Activated T-cell treated with anti-CD3 and anti-CD28 coated beads, Interleukin-2, amount 50 U/mL, for 24 hours (primary cell): Measurements from ENCODE around the gene ARSB.
"Not testable (repeated sequence)": the region's sequence is repeated elsewhere in the genome, so short reads cannot be mapped to it uniquely, and the experiment has no call there.

Experiments used
- DNase-seq: peaks from one replicate; pipeline ENCODE4 v3.0.0-alpha.2; 2020
- H3K27ac Mint-ChIP-seq: 2 replicates; pipeline ENCODE4 v1.8.0; 2020; ENCODE audit warnings: mild to moderate bottlenecking, mixed read lengths
- H3K27me3 Mint-ChIP-seq: 2 replicates; pipeline ENCODE4 v1.8.0; 2020; ENCODE audit warnings: mixed read lengths
- H3K36me3 Mint-ChIP-seq: 2 replicates; pipeline ENCODE4 v1.8.0; 2020; ENCODE audit warnings: low read depth, mixed read lengths
- H3K4me1 Mint-ChIP-seq: 2 replicates; pipeline ENCODE4 v1.8.0; 2020; ENCODE audit warnings: low read depth, mixed read lengths
- H3K4me3 Mint-ChIP-seq: 2 replicates; pipeline ENCODE4 v1.8.0; 2020; ENCODE audit warnings: mild to moderate bottlenecking, moderate library complexity, mixed read lengths
- H3K9me3 Mint-ChIP-seq: 2 replicates; pipeline ENCODE4 v1.8.0; 2020; ENCODE audit warnings: mixed read lengths

ARSB gene

DNA sequence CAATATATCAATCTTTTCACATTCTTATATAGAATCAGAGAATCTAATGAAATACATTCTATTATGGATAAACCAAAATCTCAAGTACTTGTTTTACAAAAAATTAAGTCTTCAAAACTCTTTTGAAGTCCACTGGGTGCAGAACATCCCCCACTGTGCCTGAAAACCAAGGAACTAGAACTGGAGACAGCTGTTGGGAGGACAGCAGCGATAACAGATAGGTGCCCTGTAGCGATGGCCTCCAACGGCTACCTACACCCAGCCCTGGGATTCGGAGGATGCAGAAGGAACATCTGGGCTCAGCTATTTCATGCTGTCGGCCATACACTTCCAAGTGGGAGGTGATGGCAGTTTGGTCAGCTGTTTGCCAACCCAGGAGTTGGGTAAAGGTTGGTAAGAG is 207.2 kb downstream of the ARSB start:
- peaks cover 3% of the 10 kb centered on the region for H3K4me1 Mint-ChIP-seq
- DNase-seq = no peak
- H3K4me3 Mint-ChIP-seq = no peak overlapping the region
- H3K36me3 Mint-ChIP-seq = peaks cover 41% of the 10 kb centered on the region
- no peaks in the 10 kb centered on the region for H3K9me3 Mint-ChIP-seq
- H3K27ac Mint-ChIP-seq = no peak overlapping the region
- no peaks in the 10 kb centered on the region for H3K27me3 Mint-ChIP-seq

DNA sequence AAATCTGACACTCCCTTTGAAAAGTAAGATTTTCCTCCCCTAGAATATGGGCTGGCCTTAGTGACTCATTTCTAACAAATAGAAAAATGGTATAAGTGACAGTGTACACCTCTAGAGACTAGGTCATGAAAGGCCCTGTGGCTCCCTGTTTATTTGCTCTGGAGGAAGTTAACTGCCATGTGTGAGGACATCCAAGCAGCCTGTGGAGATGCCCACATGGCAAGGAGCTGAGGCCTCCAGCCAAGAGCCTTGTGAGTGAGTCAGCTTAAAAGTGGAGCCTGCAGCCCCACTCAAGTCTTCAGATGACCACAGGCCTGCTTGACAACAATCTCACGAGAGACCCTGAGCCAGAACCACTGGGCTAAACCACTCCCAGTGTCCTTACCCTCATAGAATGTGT is 208.5 kb downstream of the ARSB start:
- DNase-seq = no peak
- no peaks in the 10 kb centered on the region for H3K27me3 Mint-ChIP-seq
- H3K4me1 Mint-ChIP-seq = peaks cover 6% of the 10 kb centered on the region
- no peak overlapping the region for H3K27ac Mint-ChIP-seq
- no peaks in the 10 kb centered on the region for H3K9me3 Mint-ChIP-seq
- peaks cover 37% of the 10 kb centered on the region for H3K36me3 Mint-ChIP-seq
- no peak overlapping the region for H3K4me3 Mint-ChIP-seq

DNA sequence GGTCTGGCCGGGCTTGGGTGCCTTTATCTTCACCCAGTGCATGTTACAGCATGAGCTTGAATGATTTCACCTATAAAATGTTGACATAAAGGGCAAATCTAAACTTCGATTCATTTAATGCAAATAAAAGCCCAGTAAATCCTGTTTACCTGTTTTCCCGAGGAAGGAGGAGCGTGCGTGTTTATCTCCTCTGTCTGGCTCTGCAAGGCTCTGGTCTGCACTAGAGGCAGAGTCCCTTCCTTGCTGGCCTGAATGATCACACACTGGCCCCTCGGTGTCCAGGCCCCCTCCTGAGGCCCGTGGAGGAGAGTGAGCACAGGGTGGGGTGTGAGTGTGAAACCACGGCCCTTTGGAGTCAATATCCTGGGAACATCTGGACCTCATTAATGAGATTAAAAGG is 211.5 kb downstream of the ARSB start:
- Mint-ChIP-seq H3K27ac (no peak overlapping the region), H3K4me1 (peaks cover 10% of the 10 kb centered on the region), H3K9me3 (no peaks in the 10 kb centered on the region), H3K27me3 (no peaks in the 10 kb centered on the region), H3K36me3 (peaks cover 9% of the 10 kb centered on the region), H3K4me3 (no peak overlapping the region)
- DNase-seq = no peak

DNA sequence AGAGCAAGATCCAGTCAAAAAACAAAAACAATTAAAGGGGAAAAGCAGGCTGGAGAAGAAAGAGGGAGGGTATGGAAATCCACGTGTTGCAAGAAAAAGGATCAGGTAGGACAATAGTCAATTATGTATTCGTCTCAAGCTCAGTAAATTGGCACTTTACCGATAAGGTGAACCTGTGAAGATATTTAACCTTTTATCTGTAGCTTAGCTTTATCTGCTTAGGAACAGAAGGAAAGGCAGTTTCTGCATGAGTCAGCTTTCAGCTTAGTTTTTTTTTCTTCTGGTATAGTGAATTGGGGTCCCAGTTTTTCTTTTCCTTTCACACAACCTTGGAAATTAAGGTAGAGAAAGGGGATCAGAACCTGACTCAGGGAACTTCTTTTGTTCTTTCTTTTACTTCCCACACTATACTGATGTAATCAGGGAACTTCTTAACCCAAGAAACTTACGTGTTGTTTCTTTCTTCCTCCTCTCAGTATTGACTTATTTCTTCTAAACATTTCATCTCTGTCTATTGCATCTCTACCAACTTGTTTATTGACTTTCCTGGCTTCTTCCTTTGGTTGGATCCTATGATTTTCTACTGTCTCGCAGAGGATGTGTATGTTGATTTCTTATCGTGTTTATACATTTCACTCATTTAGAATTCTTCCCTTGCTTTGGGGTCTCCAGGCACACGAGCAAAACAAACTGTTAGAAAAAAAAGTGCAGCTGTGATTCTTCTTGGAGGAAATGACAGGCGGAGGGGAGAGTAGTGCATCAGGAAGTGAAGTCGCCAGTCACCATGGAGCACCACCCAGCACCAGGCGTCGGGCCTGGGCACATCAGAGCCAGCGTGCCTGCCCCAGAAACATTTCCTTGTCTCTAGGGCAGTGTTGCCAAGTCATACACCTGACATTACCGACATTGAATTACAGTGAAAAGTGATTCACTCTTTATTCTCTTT is 213.6 kb downstream of the ARSB start:
- DNase-seq = no peak
- Mint-ChIP-seq H3K4me1 (peaks cover 8% of the 10 kb centered on the region), H3K9me3 (no peaks in the 10 kb centered on the region), H3K27ac (no peak overlapping the region), H3K27me3 (no peaks in the 10 kb centered on the region), H3K4me3 (no peak overlapping the region), H3K36me3 (peaks cover 2% of the 10 kb centered on the region)

DNA sequence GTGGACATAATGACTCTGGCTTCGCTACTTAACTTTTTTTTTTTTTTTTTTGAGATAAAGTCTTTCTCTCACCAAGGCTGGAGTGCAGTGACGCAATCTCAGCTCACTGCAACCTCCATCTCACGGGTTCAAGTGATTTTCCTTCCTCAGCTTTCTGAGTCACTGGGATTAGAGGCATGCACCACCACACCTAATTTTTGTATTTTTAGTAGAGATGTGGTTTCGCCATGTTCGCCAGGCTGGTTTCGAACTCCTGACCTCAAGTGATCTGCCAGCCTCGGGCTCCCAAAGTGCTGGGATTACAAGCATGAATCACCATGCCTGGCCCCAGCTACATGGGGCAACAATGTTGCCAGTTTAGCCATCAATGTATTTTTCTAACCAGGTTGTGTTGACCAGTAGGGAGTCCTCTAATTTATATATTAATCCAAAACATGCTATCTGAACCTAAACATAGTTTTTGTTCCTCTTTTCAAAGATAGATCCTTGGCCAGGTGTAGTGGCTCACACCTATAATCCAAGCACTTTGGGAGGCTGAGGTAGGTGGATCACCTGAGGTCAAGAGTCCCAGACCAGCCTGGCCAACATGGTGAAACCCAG is 216.2 kb downstream of the ARSB start:
- Mint-ChIP-seq H3K36me3 (no peaks in the 10 kb centered on the region), H3K27me3 (no peaks in the 10 kb centered on the region), H3K4me3 (no peak overlapping the region), H3K27ac (no peak overlapping the region), H3K9me3 (no peaks in the 10 kb centered on the region), H3K4me1 (peaks cover 7% of the 10 kb centered on the region)
- no peak for DNase-seq

DNA sequence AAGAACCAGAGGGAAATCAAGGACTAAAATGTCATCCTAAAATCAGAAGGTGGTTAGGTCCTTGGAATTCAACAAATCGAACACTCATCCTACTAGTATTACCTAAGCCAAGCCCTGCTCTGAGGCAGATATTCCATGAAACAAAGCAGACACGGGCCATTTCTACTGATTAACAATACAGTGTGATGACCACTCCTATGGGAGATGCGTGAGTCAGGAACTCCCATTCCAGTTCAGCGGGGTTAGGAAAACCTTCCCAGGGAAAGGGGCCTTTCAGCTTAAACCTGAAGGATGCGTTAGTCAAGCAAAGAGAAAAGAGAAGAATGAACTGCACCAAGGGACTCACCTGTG is 218.7 kb downstream of the ARSB start:
- no peaks in the 10 kb centered on the region for H3K27me3 Mint-ChIP-seq

DNA sequence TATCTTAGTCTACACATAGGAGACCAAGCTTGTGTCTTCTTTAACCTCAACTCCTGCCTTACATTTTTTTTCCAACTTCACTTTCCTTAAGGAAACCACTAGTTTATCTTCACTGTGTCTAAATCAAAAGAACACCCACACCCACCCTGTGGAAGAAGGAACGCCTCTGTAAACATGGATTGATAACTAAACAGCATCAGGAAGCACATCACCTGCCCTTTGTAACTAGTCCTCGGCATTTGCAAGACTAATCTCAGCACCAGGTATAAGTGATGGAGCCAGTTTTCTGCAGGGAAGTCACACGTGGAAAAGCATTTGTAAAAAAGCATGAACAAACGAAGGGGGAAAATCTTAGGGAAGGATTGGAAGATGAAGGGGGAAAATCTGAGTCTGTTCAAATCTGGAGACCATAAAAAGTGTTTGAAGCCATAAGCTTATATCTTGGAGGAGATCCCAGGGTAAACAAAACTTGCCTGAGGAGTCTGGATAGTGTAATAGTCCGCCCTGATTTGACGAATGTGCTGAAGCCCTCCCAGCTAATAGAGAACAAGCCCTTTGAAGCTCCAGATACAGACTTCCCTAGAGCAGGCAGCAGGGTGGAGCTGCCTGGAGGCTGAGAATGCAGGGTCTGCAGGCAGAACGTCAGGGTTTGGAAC is 219.2 kb downstream of the ARSB start:
- H3K4me1 Mint-ChIP-seq = no peaks in the 10 kb centered on the region
- no peak overlapping the region for H3K4me3 Mint-ChIP-seq
- no peaks in the 10 kb centered on the region for H3K27me3 Mint-ChIP-seq
- no peaks in the 10 kb centered on the region for H3K9me3 Mint-ChIP-seq
- no peak for DNase-seq
- H3K36me3 Mint-ChIP-seq = no peaks in the 10 kb centered on the region
- no peak overlapping the region for H3K27ac Mint-ChIP-seq

More for the DNA sequence above, 218.7 kb downstream of the ARSB start:
- Mint-ChIP-seq H3K4me3 (no peak overlapping the region), H3K36me3 (no peaks in the 10 kb centered on the region), H3K4me1 (peaks cover 2% of the 10 kb centered on the region), H3K9me3 (no peaks in the 10 kb centered on the region), H3K27ac (no peak overlapping the region)
- no peak for DNase-seq

DNA sequence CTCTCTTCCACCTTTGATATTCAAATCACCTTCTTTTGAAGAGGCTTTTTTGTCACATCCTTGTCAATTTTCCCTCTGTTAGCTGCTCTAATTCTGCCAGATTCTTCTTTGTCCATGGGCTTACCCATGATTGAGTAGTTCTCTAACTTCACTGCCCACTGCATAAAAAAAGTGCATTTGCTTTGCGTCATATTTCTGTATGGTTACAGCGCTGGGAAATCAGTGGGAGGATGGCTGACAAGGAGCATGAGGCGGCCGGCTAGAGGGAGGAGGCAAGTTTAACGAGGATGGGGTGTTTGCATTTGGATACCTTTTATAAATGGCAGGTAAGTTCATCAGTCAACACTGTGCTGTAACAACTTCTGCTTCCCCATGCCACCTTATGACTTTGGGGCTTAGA is 220.0 kb downstream of the ARSB start:
- H3K27me3 Mint-ChIP-seq = no peaks in the 10 kb centered on the region
- no peaks in the 10 kb centered on the region for H3K9me3 Mint-ChIP-seq

DNA sequence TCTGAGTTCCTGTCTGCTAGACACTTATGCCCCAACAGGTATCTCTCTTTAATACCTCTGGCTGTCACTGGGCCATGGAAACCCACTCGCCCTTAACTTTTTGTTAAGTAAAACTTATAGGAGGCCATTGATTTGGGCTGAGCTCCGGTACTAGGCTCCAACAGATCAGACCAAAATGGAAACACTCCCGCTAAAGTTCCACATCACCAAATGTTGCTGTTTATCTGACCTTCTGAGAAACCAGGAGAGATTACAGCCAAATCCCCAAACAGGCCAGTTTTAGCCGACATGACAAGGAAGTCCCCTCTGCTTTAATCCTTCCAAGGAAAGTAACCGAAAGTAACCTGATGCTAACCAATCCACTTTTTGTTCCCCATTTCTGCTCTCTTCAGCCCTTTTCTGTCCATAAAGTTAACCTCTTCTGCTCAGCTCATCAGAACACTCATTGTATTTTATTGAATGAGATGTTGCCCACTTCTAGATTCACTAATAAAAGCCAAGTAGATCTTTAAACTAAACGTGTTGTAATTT is 221.4 kb downstream of the ARSB start:
- no peaks in the 10 kb centered on the region for H3K9me3 Mint-ChIP-seq
- no peak overlapping the region for H3K4me3 Mint-ChIP-seq
- H3K27ac Mint-ChIP-seq = no peak overlapping the region
- H3K4me1 Mint-ChIP-seq = peaks cover under 1% of the 10 kb centered on the region
- no peak for DNase-seq
- no peaks in the 10 kb centered on the region for H3K36me3 Mint-ChIP-seq
- no peaks in the 10 kb centered on the region for H3K27me3 Mint-ChIP-seq

More for the DNA sequence above, 220.0 kb downstream of the ARSB start:
- Mint-ChIP-seq H3K4me1 (no peaks in the 10 kb centered on the region), H3K27ac (no peak overlapping the region), H3K36me3 (no peaks in the 10 kb centered on the region), H3K4me3 (no peak overlapping the region)
- DNase-seq = no peak

DNA sequence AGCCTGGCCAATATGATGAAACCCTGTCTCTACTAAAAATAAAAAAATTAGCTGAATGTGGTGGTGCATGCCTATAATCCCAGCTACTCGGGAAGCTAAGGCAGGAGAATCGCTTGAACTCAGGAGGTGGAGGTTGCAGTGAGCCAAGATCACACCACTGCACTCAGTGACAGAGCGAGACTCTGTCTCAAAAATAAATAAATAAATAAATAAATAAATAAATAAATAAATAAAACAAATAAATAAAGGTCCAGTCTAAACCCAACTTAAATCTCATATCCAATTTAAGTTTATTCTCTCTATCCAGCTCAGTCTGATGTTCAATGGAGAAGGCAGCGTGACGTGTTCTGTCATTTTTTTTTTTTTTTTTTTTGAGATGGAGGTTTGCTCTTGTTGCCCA is 222.4 kb downstream of the ARSB start:
- not testable (repeated sequence) for H3K36me3 Mint-ChIP-seq, H3K4me1 Mint-ChIP-seq, H3K27ac Mint-ChIP-seq, H3K27me3 Mint-ChIP-seq, H3K9me3 Mint-ChIP-seq, H3K4me3 Mint-ChIP-seq, DNase-seq

DNA sequence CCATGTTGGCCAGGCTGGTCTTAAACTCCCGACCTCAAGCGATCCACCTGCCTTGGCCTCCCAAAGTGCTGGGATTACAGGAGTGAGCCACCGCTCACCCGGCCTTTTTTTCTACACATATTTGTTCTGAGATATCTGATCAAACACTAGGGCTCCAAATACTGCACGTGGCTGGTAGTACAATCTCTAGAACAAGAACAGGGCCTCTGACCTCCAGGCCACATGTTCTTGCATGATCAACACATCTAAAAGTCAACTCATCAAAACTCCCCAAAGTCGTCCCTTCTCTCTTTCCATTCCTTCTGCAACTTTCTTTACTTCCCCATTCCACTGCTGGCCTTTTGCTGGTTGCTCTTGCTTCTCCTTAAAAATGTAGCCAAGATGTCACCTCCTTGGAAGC is 223.3 kb downstream of the ARSB start:
- DNase-seq = no peak
- Mint-ChIP-seq H3K4me1 (peaks cover 17% of the 10 kb centered on the region), H3K9me3 (no peaks in the 10 kb centered on the region), H3K27ac (no peak overlapping the region), H3K4me3 (no peak overlapping the region), H3K27me3 (no peaks in the 10 kb centered on the region), H3K36me3 (no peaks in the 10 kb centered on the region)

DNA sequence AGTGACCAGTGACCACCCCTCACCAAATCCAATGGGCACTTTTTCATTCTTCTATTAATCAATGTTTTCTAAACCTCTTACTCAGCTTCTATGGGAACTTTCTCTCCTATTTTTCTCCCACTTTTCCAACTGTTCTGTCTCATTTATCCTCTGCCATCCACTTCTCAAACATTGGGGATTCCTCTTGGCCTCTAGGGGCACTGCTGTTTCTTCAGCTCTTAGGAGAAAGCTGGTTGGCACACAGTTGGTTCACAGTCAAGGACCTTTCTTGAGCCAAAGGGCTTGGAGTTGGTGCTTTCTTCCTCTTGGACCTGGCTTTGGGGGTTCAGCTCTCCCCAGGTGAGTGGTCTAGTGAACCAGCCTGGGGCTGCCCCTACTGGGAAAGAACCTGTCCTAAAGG is 224.3 kb downstream of the ARSB start:
- DNase-seq = no peak
- Mint-ChIP-seq H3K36me3 (no peaks in the 10 kb centered on the region), H3K4me3 (no peak overlapping the region), H3K27me3 (peaks cover 3% of the 10 kb centered on the region), H3K27ac (no peak overlapping the region), H3K4me1 (peaks cover 17% of the 10 kb centered on the region), H3K9me3 (no peaks in the 10 kb centered on the region)

DNA sequence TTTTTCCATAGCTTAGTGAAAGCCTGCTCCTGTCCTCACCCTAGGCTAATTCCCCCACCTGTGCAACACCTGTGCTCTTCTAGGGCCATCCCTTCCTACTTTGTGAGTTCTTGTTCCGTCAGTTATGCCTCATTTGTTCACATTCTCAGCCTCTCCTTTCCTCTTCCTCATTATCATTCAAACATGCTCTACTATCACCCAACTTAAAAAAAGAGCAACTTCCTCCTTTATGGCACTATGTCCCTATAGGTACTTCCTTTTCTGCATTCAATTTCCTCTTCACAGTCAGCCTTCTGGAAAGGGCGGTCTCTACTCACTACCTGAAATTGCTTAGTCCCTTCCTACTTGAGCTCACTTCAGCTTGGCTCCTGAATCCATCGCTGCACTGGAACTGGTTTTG is 224.7 kb downstream of the ARSB start:
- Mint-ChIP-seq H3K4me1 (peaks cover 17% of the 10 kb centered on the region), H3K27ac (no peak overlapping the region), H3K27me3 (peaks cover 3% of the 10 kb centered on the region), H3K36me3 (no peaks in the 10 kb centered on the region), H3K9me3 (no peaks in the 10 kb centered on the region), H3K4me3 (no peak overlapping the region)
- no peak for DNase-seq

DNA sequence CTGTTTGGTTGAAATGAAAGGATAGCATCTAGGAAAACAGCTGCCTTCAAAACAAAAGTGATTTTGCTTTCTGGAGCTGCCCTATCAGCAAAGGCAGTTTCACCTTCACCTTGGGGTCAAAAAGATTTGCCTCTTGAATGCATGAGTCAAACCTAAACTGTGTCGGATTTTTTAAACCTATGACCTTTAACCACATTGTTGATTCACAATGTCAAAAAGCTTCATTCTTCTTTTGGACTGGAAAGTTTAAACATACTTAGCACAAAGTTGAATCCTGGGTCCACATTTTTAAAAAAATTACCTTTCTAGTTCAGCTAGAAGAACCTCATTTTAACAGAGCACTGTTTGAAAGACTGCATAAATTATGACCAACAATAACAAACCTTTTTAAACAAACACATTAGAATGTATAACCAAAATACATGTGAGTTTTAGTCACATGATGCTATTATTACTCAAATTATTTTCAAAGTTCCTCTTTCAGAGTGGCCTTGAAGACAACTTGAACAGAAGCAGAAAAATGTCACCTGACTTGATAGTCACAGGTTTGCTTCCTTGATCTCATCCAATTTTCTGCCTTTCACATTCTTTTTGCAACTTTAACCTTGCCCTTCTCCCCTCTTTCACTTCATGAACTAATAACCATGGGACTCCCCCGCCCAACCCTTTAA is 226.8 kb downstream of the ARSB start:
- peak overlapping the region; percentile 5 for H3K27ac Mint-ChIP-seq
- no peak overlapping the region for H3K4me3 Mint-ChIP-seq
- DNase-seq = no peak
- no peaks in the 10 kb centered on the region for H3K9me3 Mint-ChIP-seq
- peaks cover 17% of the 10 kb centered on the region for H3K4me1 Mint-ChIP-seq
- H3K36me3 Mint-ChIP-seq = no peaks in the 10 kb centered on the region
- peaks cover 3% of the 10 kb centered on the region for H3K27me3 Mint-ChIP-seq
